ENCODE measurements around the gene LRRC4C. TPM values are rescaled to one million over a fixed set of nuclear protein-coding genes. Genes with fewer than 3 reads are reported as not detected.

The LRRC4C gene
- total and polyA plus RNA-seq, 7 donors, result 0.98 to 5.4 (median 3.0) TPM; not detected in 1

- TF ChIP-seq, protein P1, sequence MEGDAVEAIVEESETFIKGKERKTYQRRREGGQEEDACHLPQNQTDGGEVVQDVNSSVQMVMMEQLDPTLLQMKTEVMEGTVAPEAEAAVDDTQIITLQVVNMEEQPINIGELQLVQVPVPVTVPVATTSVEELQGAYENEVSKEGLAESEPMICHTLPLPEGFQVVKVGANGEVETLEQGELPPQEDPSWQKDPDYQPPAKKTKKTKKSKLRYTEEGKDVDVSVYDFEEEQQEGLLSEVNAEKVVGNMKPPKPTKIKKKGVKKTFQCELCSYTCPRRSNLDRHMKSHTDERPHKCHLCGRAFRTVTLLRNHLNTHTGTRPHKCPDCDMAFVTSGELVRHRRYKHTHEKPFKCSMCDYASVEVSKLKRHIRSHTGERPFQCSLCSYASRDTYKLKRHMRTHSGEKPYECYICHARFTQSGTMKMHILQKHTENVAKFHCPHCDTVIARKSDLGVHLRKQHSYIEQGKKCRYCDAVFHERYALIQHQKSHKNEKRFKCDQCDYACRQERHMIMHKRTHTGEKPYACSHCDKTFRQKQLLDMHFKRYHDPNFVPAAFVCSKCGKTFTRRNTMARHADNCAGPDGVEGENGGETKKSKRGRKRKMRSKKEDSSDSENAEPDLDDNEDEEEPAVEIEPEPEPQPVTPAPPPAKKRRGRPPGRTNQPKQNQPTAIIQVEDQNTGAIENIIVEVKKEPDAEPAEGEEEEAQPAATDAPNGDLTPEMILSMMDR (IDR thresholded peaks at IDR 0.05), result no peak
- TF ChIP-seq EP300 (IDR thresholded peaks at IDR 0.05), result no peak
- no peak for TF ChIP-seq POLR2A (IDR thresholded peaks at IDR 0.05)
- H3K4me3 ChIP-seq, result no peak overlapping the region
- no peaks in the 10 kb centered on the region for H3K9me3 ChIP-seq
- H3K27me3 ChIP-seq, result peaks cover 0 to 6% (median 0%) of the 10 kb centered on the region in 3 donors
- no peaks in the 10 kb centered on the region for H3K36me3 ChIP-seq
- 73 to 74% methylated on average over 18 of the region's 18 CpGs for whole genome bisulfite sequencing, 2 donors
- intact Hi-C loops (cut with DNase I), result no loop called here
- peaks cover 0 to 4% (median 0%) of the 10 kb centered on the region in 4 donors for H3K4me1 ChIP-seq
- peak overlapping the region in 1 of 4 donors; percentile 47 for H3K27ac ChIP-seq
- peak; percentile 76 for DNase-seq
Measured at GRCh38 chr11:40280159-40281051, 1179.0 kb downstream of the LRRC4C start.

DNA sequence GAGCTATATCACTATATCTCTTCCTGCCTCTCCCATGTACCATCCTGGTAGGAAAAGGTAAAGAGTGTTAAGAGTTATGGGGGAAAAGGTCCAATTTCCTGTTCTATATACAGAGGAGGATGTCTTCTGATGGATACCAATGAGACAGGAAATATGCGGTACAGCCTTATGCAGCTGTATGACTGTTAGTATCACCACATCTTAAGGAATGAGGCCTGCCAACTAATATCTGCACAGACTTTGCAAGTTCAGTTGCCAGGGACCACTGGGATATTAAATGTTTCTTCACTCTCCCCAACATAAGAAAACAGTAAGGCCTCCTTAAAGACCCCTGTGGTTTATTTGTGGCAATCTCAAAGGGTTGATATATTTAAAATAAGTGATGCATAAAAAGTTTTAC lies 1182.5 kb downstream of the LRRC4C start:
- Histone ChIP-seq H3K27ac (no peak overlapping the region), H3K36me3 (no peaks in the 10 kb centered on the region), H3K4me3 (no peak overlapping the region), H3K4me1 (peaks cover 0 to 4% (median 0%) of the 10 kb centered on the region in 4 donors), H3K9me3 (no peaks in the 10 kb centered on the region), H3K27me3 (peaks cover 0 to 3% (median 0%) of the 10 kb centered on the region in 3 donors)
- WGBS, 2 donors, result 87 to 89% methylated on average over 1 of the region's 1 CpG
- intact Hi-C loops (cut with DNase I), result no loop called here
- no peak for DNase-seq
- TF ChIP-seq, protein P1 (IDR thresholded peaks at IDR 0.05), result no peak
- no peak for TF ChIP-seq POLR2A (IDR thresholded peaks at IDR 0.05)
- TF ChIP-seq POLR2AphosphoS5 (IDR thresholded peaks at IDR 0.05), result no peak
- no peak for TF ChIP-seq EP300 (IDR thresholded peaks at IDR 0.05)

DNA sequence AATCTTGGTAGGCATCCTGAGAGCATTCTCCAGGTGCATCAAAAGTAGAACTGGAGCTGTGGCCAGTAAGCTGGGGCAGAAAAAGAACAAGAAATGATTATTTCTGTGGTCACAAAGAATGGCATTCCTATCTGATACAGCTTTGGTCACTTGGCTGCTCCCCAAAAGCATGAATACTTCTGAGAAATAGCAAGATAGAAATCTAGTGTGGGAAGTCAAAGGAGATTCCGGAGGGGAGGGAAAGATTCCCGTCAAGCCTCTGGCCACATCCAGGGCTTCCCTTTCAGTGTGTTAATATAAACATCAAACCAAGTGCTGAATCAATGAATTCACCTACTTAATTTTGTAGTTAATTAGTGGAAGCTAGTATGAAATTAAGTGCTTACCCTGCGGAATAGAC lies 1185.4 kb downstream of the LRRC4C start:
- intact Hi-C loops (cut with DNase I), result no loop called here
- H3K27me3 ChIP-seq, result no peaks in the 10 kb centered on the region
- H3K27ac ChIP-seq, result no peak overlapping the region
- no peaks in the 10 kb centered on the region for H3K36me3 ChIP-seq
- no peaks in the 10 kb centered on the region for H3K9me3 ChIP-seq
- 68 to 78% methylated on average over 3 of the region's 3 CpGs for WGBS, 2 donors
- no peak overlapping the region for H3K4me3 ChIP-seq
- no peak for DNase-seq
- TF ChIP-seq EP300 (IDR thresholded peaks at IDR 0.05) (no peak), POLR2A (IDR thresholded peaks at IDR 0.05) (no peak), POLR2AphosphoS5 (IDR thresholded peaks at IDR 0.05) (no peak)
- TF ChIP-seq, protein P1 (IDR thresholded peaks at IDR 0.05), result no peak
- H3K4me1 ChIP-seq, result no peaks in the 10 kb centered on the region

DNA sequence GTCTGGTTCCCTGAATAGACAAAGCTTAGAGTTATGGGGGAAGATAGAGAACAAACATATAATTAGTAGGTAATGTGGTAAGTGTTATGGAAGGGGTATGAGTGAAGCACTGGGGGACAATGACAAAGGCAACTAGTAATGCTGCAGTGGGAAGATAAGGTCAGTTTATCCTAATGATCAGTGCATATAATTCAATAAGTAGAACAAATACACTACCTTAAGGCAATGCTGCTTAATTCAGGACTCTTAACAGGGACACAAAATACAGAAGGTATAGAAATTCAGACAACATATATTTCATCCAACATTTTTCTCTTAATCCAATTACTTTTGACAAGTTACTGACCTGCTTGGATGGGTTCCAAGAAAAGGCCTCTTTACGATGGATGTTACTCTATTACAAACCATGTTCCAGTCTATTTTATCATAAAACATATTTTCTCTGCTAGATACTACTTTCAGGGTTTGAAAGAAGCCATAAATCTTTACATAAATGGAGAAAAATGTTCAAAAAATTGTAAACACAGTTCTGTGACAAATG lies 1186.2 kb downstream of the LRRC4C start:
- 23 to 66% methylated on average over 1 of the region's 1 CpG for WGBS, 2 donors

More for the DNA sequence above, 1186.2 kb downstream of the LRRC4C start:
- no peak for DNase-seq
- Histone ChIP-seq H3K9me3 (no peaks in the 10 kb centered on the region), H3K27me3 (no peaks in the 10 kb centered on the region), H3K36me3 (no peaks in the 10 kb centered on the region), H3K4me1 (no peaks in the 10 kb centered on the region), H3K27ac (no peak overlapping the region), H3K4me3 (no peak overlapping the region)
- intact Hi-C loops (cut with DNase I), result no loop called here
- TF ChIP-seq POLR2A (IDR thresholded peaks at IDR 0.05), result no peak
- TF ChIP-seq EP300 (IDR thresholded peaks at IDR 0.05), result no peak
- no peak for TF ChIP-seq POLR2AphosphoS5 (IDR thresholded peaks at IDR 0.05)
- TF ChIP-seq, protein P1 (IDR thresholded peaks at IDR 0.05), result no peak
